A549 (cell line): ENCODE data around the gene TRA2B. TPM values are rescaled to one million over a fixed set of nuclear protein-coding genes. Genes with fewer than 3 reads are reported as not detected.
A peak's percentile ranks its signal among the peaks of the same experiment; 100 is the strongest.

Experiments used
- ATAC-seq, 2 experiments: fragments of 200-7000 bp in 1 of 2; fragments of >200 bp in 1 of 2; cut with Nextera tagmentation in 1 of 2; cut with Tn5 transposase in 1 of 2; 3 replicates each; pipeline versions ENCODE4 v1.8.0 to v1.9.1; 2018 to 2020; ENCODE audit warnings: mild to moderate bottlenecking in 1 of 2, moderate library complexity in 1 of 2
- CTCF ChIA-PET: fragments of 300-600 bp; sonication (Branson Sonifier 250); formaldehyde crosslinking; extraction: SDS; loops from one replicate; lab custom pipeline; 2021; ENCODE audit warnings: antibody characterized with exemption, inconsistent platforms; lab: Yijun Ruan, JAX
- POLR2A ChIA-PET: fragments of 350-600 bp; formaldehyde crosslinking; extraction: SDS; loops from one replicate; lab custom pipeline; 2021; ENCODE audit warnings: antibody characterized with exemption, inconsistent platforms; lab: Yijun Ruan, JAX
- DNase-seq, 2 experiments: peaks; one replicate each; pipeline versions ENCODE4 v3.0.0 to v3.0.0-alpha.2; 2011 to 2016; ENCODE audit warnings: low read depth in 1 of 2, low spot score in 1 of 2
- FAIRE-seq: peaks from 2 replicates; lab custom pipeline; 2011; peaks lifted over from hg19 to GRCh38; lab: Jason Lieb, UNC
- H3K27ac ChIP-seq, 2 experiments: fragments of >200 bp; sonication (Bioruptor Twin); formaldehyde crosslinking; 3 replicates each; pipeline ENCODE4 v1.5.1; 2016 to 2017
- H3K4me1 ChIP-seq: fragments of >200 bp; sonication (Bioruptor Twin); formaldehyde crosslinking; 3 replicates; pipeline ENCODE4 v1.6.1; 2016
- H3K4me2 ChIP-seq: fragments of >200 bp; sonication (Bioruptor Twin); formaldehyde crosslinking; 3 replicates; pipeline ENCODE4 v1.6.1; 2016
- H3K4me3 ChIP-seq: fragments of >200 bp; sonication (Bioruptor Twin); formaldehyde crosslinking; 3 replicates; pipeline ENCODE4 v1.5.1; 2016
- H3K9me3 ChIP-seq: fragments of >200 bp; sonication (Bioruptor Twin); formaldehyde crosslinking; 3 replicates; pipeline ENCODE4 v1.6.1; 2016
- ATOH8 ChIP-seq: fragments of 250-450 bp; sonication (Bioruptor Pico); IDR thresholded peaks from 2 replicates; pipeline ENCODE4 v1.5.0; 2020; ENCODE audit warnings: low read depth, mild to moderate bottlenecking, moderate library complexity
- BCL3 ChIP-seq: fragments of >200 bp; sonication (Bioruptor Twin); formaldehyde crosslinking; IDR thresholded peaks from 3 replicates; pipeline ENCODE4 v1.6.1; 2016
- CBX2 ChIP-seq: fragments of 200-600 bp; sonication (generic); IDR thresholded peaks from 2 replicates; pipeline ENCODE4 v1.6.1; 2016; ENCODE audit warnings: low read depth, mild to moderate bottlenecking, borderline replicate concordance
- CHD2 ChIP-seq: fragments of 150-350 bp; IDR thresholded peaks from 2 replicates; pipeline ENCODE4 v1.6.1; 2014; ENCODE audit warnings: low read length; ENCODE audit not compliant: partially characterized antibody
- EHF ChIP-seq: fragments of 250-450 bp; sonication (Bioruptor Pico); IDR thresholded peaks from 2 replicates; pipeline ENCODE4 v1.5.0; 2020; ENCODE audit warnings: mild to moderate bottlenecking
- ELK1 ChIP-seq: fragments of 150-350 bp; IDR thresholded peaks from 2 replicates; pipeline ENCODE4 v1.6.1; 2014; ENCODE audit warnings: low read depth, mild to moderate bottlenecking, low read length
- ESRRA ChIP-seq: fragments of 150-350 bp; IDR thresholded peaks from 2 replicates; pipeline ENCODE4 v1.6.1; 2014; ENCODE audit warnings: mild to moderate bottlenecking, low read length, borderline replicate concordance
- FOSB ChIP-seq: fragments of 250-450 bp; sonication (Bioruptor Pico); IDR thresholded peaks from 2 replicates; pipeline ENCODE4 v1.5.0; 2020; ENCODE audit warnings: mild to moderate bottlenecking, moderate library complexity
- FOSL2 ChIP-seq, 2 experiments: fragments of 450-650 bp in 1 of 2; fragments of >200 bp in 1 of 2; sonication (Bioruptor Twin) in 1 of 2; formaldehyde crosslinking; IDR thresholded peaks; 2 replicates each; pipeline versions ENCODE4 v1.5.0 to v1.6.1; 2016 to 2020; ENCODE audit warnings: mild to moderate bottlenecking in 1 of 2, moderate library complexity in 1 of 2
- FOXS1 ChIP-seq: fragments of 250-450 bp; sonication (Bioruptor Pico); IDR thresholded peaks from 2 replicates; pipeline ENCODE4 v1.5.0; 2020; ENCODE audit warnings: mild to moderate bottlenecking, moderate library complexity
- GATA3 ChIP-seq: IDR thresholded peaks from 2 replicates; pipeline ENCODE4 v1.6.1; 2012; ENCODE audit warnings: borderline replicate concordance
- HES2 ChIP-seq: fragments of >200 bp; sonication (Bioruptor Twin); formaldehyde crosslinking; IDR thresholded peaks from 2 replicates; pipeline ENCODE4 v1.6.1; 2016
- HEYL ChIP-seq: fragments of 250-450 bp; sonication (Bioruptor Pico); IDR thresholded peaks from 2 replicates; pipeline ENCODE4 v1.8.0; 2021; ENCODE audit warnings: mild to moderate bottlenecking, moderate library complexity
- HOXB5 ChIP-seq: fragments of 250-450 bp; sonication (Bioruptor Pico); IDR thresholded peaks from 2 replicates; pipeline ENCODE4 v1.5.0; 2020; ENCODE audit warnings: mild to moderate bottlenecking, moderate library complexity
- JUN ChIP-seq, 2 experiments: fragments of >200 bp; sonication (Bioruptor Twin); formaldehyde crosslinking; IDR thresholded peaks; 2 replicates in 1 of 2; 3 replicates in 1 of 2; pipeline ENCODE4 v1.6.1; 2016 to 2017
- JUNB ChIP-seq: fragments of >200 bp; sonication (Bioruptor Twin); formaldehyde crosslinking; IDR thresholded peaks from 2 replicates; pipeline ENCODE4 v1.6.1; 2016
- KDM1A ChIP-seq: fragments of 200-600 bp; sonication (generic); IDR thresholded peaks from 2 replicates; pipeline ENCODE4 v1.6.1; 2016; ENCODE audit warnings: low read depth, mild to moderate bottlenecking
- KDM5A ChIP-seq: fragments of 200-600 bp; sonication (generic); IDR thresholded peaks from 2 replicates; pipeline ENCODE4 v1.6.1; 2016; ENCODE audit warnings: antibody characterized with exemption, mild to moderate bottlenecking
- MAFK ChIP-seq: fragments of 450-650 bp; IDR thresholded peaks from 2 replicates; pipeline ENCODE4 v1.6.1; 2014; ENCODE audit not compliant: partially characterized antibody
- MYC ChIP-seq: IDR thresholded peaks from 2 replicates; pipeline ENCODE4 v1.6.1; 2012; ENCODE audit warnings: mild to moderate bottlenecking, inconsistent platforms, low read length, improper control_type of control experiment, borderline replicate concordance
- PBX3 ChIP-seq: IDR thresholded peaks from 2 replicates; pipeline ENCODE4 v1.6.1; 2012
- RARB ChIP-seq: fragments of 250-450 bp; sonication (Bioruptor Pico); IDR thresholded peaks from 2 replicates; pipeline ENCODE4 v1.8.0; 2021; ENCODE audit warnings: mild to moderate bottlenecking, moderate library complexity
- RFX5 ChIP-seq: fragments of 450-650 bp; IDR thresholded peaks from 2 replicates; pipeline ENCODE4 v1.7.1; 2014; ENCODE audit warnings: antibody characterized with exemption, mild to moderate bottlenecking, moderate library complexity
- SMC3 ChIP-seq: fragments of >200 bp; sonication (Bioruptor Twin); formaldehyde crosslinking; IDR thresholded peaks from 3 replicates; pipeline ENCODE4 v1.6.1; 2018; ENCODE audit warnings: inconsistent platforms
- TP53 ChIP-seq: fragments of 250-450 bp; sonication (Bioruptor Pico); IDR thresholded peaks from 2 replicates; pipeline ENCODE4 v1.5.0; 2021; ENCODE audit warnings: mild to moderate bottlenecking, moderate library complexity
- USF2 ChIP-seq: fragments of 450-650 bp; IDR thresholded peaks from 2 replicates; pipeline ENCODE4 v1.6.1; 2014; ENCODE audit warnings: antibody characterized with exemption
- ZC3H11A ChIP-seq: fragments of 450-650 bp; IDR thresholded peaks from 2 replicates; pipeline ENCODE4 v1.6.1; 2014; ENCODE audit warnings: antibody characterized with exemption, mild to moderate bottlenecking
- ZNF302 ChIP-seq: fragments of 250-450 bp; sonication (Bioruptor Pico); IDR thresholded peaks from 2 replicates; pipeline ENCODE4 v1.9.0; 2021; ENCODE audit warnings: inconsistent platforms, mild to moderate bottlenecking, moderate library complexity
- WGBS: methylation state at CpG from one replicate; pipeline ENCODE4 v1.1.6; 2017; ENCODE audit errors: missing lambda C conversion rate; 5-methylcytosine and 5-hydroxymethylcytosine counted together
- polyA plus RNA-seq, 4 experiments: library from polyadenylated mRNA; depleted of rRNA in 3 of 4; stranded (reverse); fragments of >200 nt; fragmentation: RNase III in 1 of 4; extraction: RNeasy Plus Mini Kit Qiagen cat#74134 plus additional on column Dnase treatment in 1 of 4; gene quantifications; 2 replicates in 3 of 4; 3 replicates in 1 of 4; pipeline ENCODE4 v1.2.3, GENCODE V29; 2011 to 2017

Gene TRA2B
- polyA plus RNA-seq, 2 of the 4 experiments (the other 2 are of a cell fraction), result 193 to 273 TPM

GRCh38 chr3:185926445-185926844 lies 11.4 kb downstream of the TRA2B start:
- peaks cover 67% of the 10 kb centered on the region for H3K4me1 ChIP-seq
- DNase-seq, result no peak
- H3K4me3 ChIP-seq, result no peak overlapping the region
- no peak overlapping the region for H3K27ac ChIP-seq
- POLR2A ChIA-PET, result interaction anchor here (1.1 kb wide), 1 partner anchor 11 kb away, joined by 5 read pairs; the partner anchor contains the start of gene TRA2B
- no peak for TF ChIP-seq ZC3H11A
- TF ChIP-seq ESRRA, result no peak
- TF ChIP-seq JUNB, result no peak
- TF ChIP-seq PBX3, result no peak
- TF ChIP-seq RFX5, result no peak
- TF ChIP-seq ELK1, result no peak
- TF ChIP-seq KDM5A, result no peak
- no peak for TF ChIP-seq EHF (CRISPR knock-in tag)
- TF ChIP-seq CHD2, result no peak
- TF ChIP-seq HEYL (CRISPR knock-in tag), result no peak
- no peak for TF ChIP-seq BCL3
- TF ChIP-seq TP53 (CRISPR knock-in tag), result no peak
- no peak for TF ChIP-seq MAFK
- no peak for TF ChIP-seq HES2
- TF ChIP-seq RARB (CRISPR knock-in tag), result no peak
- TF ChIP-seq SMC3, result no peak
- no peak for TF ChIP-seq FOSB
- H3K9me3 ChIP-seq, result no peaks in the 10 kb centered on the region
- CTCF ChIA-PET, result interaction anchor here (2.5 kb wide), 1 partner anchor 17 kb away, joined by 10 read pairs; no protein-coding TSS in a partner anchor
- FAIRE-seq, result no peak
- 68% methylated on average over 9 of the region's 9 CpGs for WGBS
- no peak for ATAC-seq
- peak overlapping the region; percentile 76 for H3K4me2 ChIP-seq

- ATAC-seq, result no peak
- 0 out of 3 replicates have a peak overlapping the region, but pooled peaks have one; percentile 76 for H3K4me2 ChIP-seq
- POLR2A ChIA-PET, result interaction anchor here (0.7 to 1.1 kb wide), 2 partner anchors 12 to 13 kb away, joined by 4 to 5 read pairs; partner anchors contain the start of gene TRA2B
- no peaks in the 10 kb centered on the region for H3K9me3 ChIP-seq
- CTCF ChIA-PET, result interaction anchor here (1.1 to 2.5 kb wide), 2 partner anchors 18 to 104 kb away, joined by 3 to 10 read pairs; no protein-coding TSS in a partner anchor
- 87% methylated on average over 14 of the region's 14 CpGs for WGBS
- no peak for FAIRE-seq
- peaks cover 56% of the 10 kb centered on the region for H3K4me1 ChIP-seq
- H3K4me3 ChIP-seq, result no peak overlapping the region
- no peak for TF ChIP-seq GATA3
- TF ChIP-seq KDM1A, result no peak
- TF ChIP-seq JUN (IDR thresholded peaks at IDR 0.05), result no peak
- no peak for TF ChIP-seq HES2
- TF ChIP-seq HOXB5 (CRISPR knock-in tag), result no peak
- TF ChIP-seq FOXS1, result no peak
- TF ChIP-seq USF2, result no peak
- no peak for TF ChIP-seq ZNF302
- no peak for TF ChIP-seq RFX5
- TF ChIP-seq CBX2, result no peak
- no peak for TF ChIP-seq PBX3
- TF ChIP-seq ATOH8, result no peak
- no peak for TF ChIP-seq KDM5A
- TF ChIP-seq FOSL2 (IDR thresholded peaks at IDR 0.05), result no peak
- no peak for TF ChIP-seq FOSL2 (CRISPR knock-in tag; IDR thresholded peaks at IDR 0.05)
- TF ChIP-seq EHF (CRISPR knock-in tag), result no peak
- no peak for TF ChIP-seq MYC
- no peak overlapping the region for H3K27ac ChIP-seq
- no peak for DNase-seq
These were observed 12.5 kb downstream of the TRA2B start for GRCh38 chr3:185925353-185925752.
